HG03354 (cell line): Measurements from ENCODE around the gene WWOX.

ENCODE experiments used
- ATAC-seq: cut with Tn5 transposase; IDR thresholded peaks from one replicate; pipeline ENCODE4 v1.9.1; 2021; ENCODE audit warnings: mild to moderate bottlenecking; ENCODE audit not compliant: unreplicated experiment, poor library complexity, severe bottlenecking

WWOX gene

GRCh38 chr16:78952630-78953029, 853.2 kb downstream of the WWOX start:
- no peak for ATAC-seq

- ATAC-seq, result no peak
Measured at GRCh38 chr16:78953526-78953925, 854.1 kb downstream of the WWOX start.

- ATAC-seq, result no peak
Measured at GRCh38 chr16:78955206-78955605, 855.8 kb downstream of the WWOX start.

- ATAC-seq, result no peak
Measured at GRCh38 chr16:78956859-78957258, 857.4 kb downstream of the WWOX start.

- ATAC-seq, result no peak
Measured at GRCh38 chr16:78957317-78958100, 858.1 kb downstream of the WWOX start.

- ATAC-seq, result peak; percentile 54
Measured at GRCh38 chr16:78961464-78961863, 862.0 kb downstream of the WWOX start.

GRCh38 chr16:78962457-78962929, 863.0 kb downstream of the WWOX start:
- ATAC-seq, result peak; percentile 95

- ATAC-seq, result no peak
Measured at GRCh38 chr16:78967948-78968347, 868.5 kb downstream of the WWOX start.

- ATAC-seq, result no peak
Measured at GRCh38 chr16:78969721-78970120, 870.3 kb downstream of the WWOX start.

- ATAC-seq, result no peak
Measured at GRCh38 chr16:78970650-78971049, 871.2 kb downstream of the WWOX start.

GRCh38 chr16:78972006-78972405, 872.6 kb downstream of the WWOX start:
- ATAC-seq, result no peak

GRCh38 chr16:78972986-78973385, 873.5 kb downstream of the WWOX start:
- ATAC-seq, result no peak

- ATAC-seq, result no peak
Measured at GRCh38 chr16:78976212-78976611, 876.8 kb downstream of the WWOX start.

- no peak for ATAC-seq
Measured at GRCh38 chr16:78980825-78981224, 881.4 kb downstream of the WWOX start.

- ATAC-seq, result no peak
Measured at GRCh38 chr16:78982096-78982744, 882.8 kb downstream of the WWOX start.

- no peak for ATAC-seq
Measured at GRCh38 chr16:78984324-78984723, 884.9 kb downstream of the WWOX start.

GRCh38 chr16:78984887-78985464, 885.5 kb downstream of the WWOX start:
- ATAC-seq, result no peak

GRCh38 chr16:78985716-78986605, 886.5 kb downstream of the WWOX start:
- ATAC-seq, result no peak

- ATAC-seq, result no peak
Measured at GRCh38 chr16:78987666-78988065, 888.2 kb downstream of the WWOX start.
